HEK293T (cell line): Measurements from ENCODE around the gene DPP4.

ENCODE experiments used
- CTCF ChIA-PET: fragments of 350-600 bp; formaldehyde crosslinking; extraction: SDS; loops from one replicate; lab custom pipeline; 2021; ENCODE audit warnings: antibody characterized with exemption, inconsistent platforms; lab: Yijun Ruan, JAX
- POLR2A ChIA-PET: fragments of 350-600 bp; formaldehyde crosslinking; extraction: SDS; loops from one replicate; lab custom pipeline; 2020; ENCODE audit warnings: antibody characterized with exemption, inconsistent platforms; lab: Yijun Ruan, JAX
- DNase-seq: peaks from one replicate; pipeline ENCODE4 v3.0.0; 2012; ENCODE audit warnings: mixed read lengths; ENCODE audit errors: extremely low spot score
- ARNT ChIP-seq: fragments of 450-650 bp; IDR thresholded peaks from 2 replicates; pipeline ENCODE4 v1.6.1; 2017; ENCODE audit warnings: mild to moderate bottlenecking
- BHLHE40 ChIP-seq: fragments of 450-650 bp; IDR thresholded peaks from 2 replicates; pipeline ENCODE4 v1.6.1; 2016; ENCODE audit warnings: mild to moderate bottlenecking, moderate library complexity, borderline replicate concordance
- CTBP1 ChIP-seq: fragments of 450-650 bp; IDR thresholded peaks from 2 replicates; pipeline ENCODE4 v1.6.1; 2016; ENCODE audit warnings: borderline replicate concordance
- ELF4 ChIP-seq: fragments of 450-650 bp; IDR thresholded peaks from 2 replicates; pipeline ENCODE4 v1.6.1; 2017; ENCODE audit warnings: antibody characterized with exemption
- FOXA1 ChIP-seq: fragments of 450-650 bp; IDR thresholded peaks from 2 replicates; pipeline ENCODE4 v1.6.1; 2016; ENCODE audit warnings: mild to moderate bottlenecking
- FOXK2 ChIP-seq: fragments of 450-650 bp; IDR thresholded peaks from 2 replicates; pipeline ENCODE4 v1.6.1; 2016; ENCODE audit warnings: mild to moderate bottlenecking
- FOXM1 ChIP-seq: fragments of 450-650 bp; IDR thresholded peaks from 2 replicates; pipeline ENCODE4 v1.6.1; 2017; ENCODE audit warnings: mild to moderate bottlenecking, borderline replicate concordance
- HDGF ChIP-seq: fragments of 450-650 bp; IDR thresholded peaks from 2 replicates; pipeline ENCODE4 v1.6.1; 2017; ENCODE audit warnings: antibody characterized with exemption, borderline replicate concordance
- L3MBTL2 ChIP-seq: fragments of 450-650 bp; conservative IDR thresholded peaks from 2 replicates; pipeline ENCODE4 v1.6.1; 2016; ENCODE audit warnings: mild to moderate bottlenecking
- LEF1 ChIP-seq: fragments of 450-650 bp; IDR thresholded peaks from 2 replicates; pipeline ENCODE4 v1.6.1; 2017; ENCODE audit warnings: mild to moderate bottlenecking, borderline replicate concordance
- NFRKB ChIP-seq: fragments of 450-650 bp; IDR thresholded peaks from 2 replicates; pipeline ENCODE4 v1.6.1; 2016; ENCODE audit warnings: mild to moderate bottlenecking, moderate library complexity
- SP1 ChIP-seq: fragments of 450-650 bp; IDR thresholded peaks from 2 replicates; pipeline ENCODE4 v1.6.1; 2017
- SUZ12 ChIP-seq: fragments of 450-650 bp; IDR thresholded peaks from 2 replicates; pipeline ENCODE4 v1.6.1; 2016; ENCODE audit warnings: mild to moderate bottlenecking
- TARDBP ChIP-seq: fragments of 450-650 bp; IDR thresholded peaks from 2 replicates; pipeline ENCODE4 v1.6.1; 2016
- ZNF384 ChIP-seq: fragments of 450-650 bp; IDR thresholded peaks from 2 replicates; pipeline ENCODE4 v1.6.1; 2016
- TF ChIP-seq, protein P1 (sequence below): fragments of 450-650 bp; IDR thresholded peaks from 2 replicates; pipeline ENCODE4 v1.6.1; 2016

The DPP4 gene

DNA sequence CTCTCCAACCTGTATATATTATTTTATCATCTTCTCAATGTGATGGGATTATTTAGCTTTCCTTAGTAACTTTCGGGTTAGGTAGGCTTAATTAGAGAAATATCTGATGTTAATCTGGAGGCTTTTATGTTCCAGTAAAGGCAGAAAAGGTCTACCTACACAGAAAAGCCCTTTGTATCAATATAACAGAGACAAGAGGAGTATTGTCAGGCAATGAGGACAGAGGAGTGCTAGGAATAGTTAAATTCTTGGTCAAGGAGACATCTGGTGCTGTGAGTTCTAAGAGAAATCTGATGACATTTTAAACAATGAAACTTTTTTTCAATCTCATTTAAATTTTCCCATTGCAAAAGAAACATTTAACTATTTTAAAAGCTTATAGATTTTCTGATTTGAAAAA, 36.1 kb downstream of the DPP4 start:
- CTCF ChIA-PET = no interaction called here
- TF ChIP-seq CTBP1 = no peak
- TF ChIP-seq FOXM1 = no peak
- no peak for TF ChIP-seq BHLHE40
- no peak for TF ChIP-seq NFRKB
- TF ChIP-seq FOXA1 = no peak
- TF ChIP-seq HDGF = no peak
- TF ChIP-seq, protein P1, sequence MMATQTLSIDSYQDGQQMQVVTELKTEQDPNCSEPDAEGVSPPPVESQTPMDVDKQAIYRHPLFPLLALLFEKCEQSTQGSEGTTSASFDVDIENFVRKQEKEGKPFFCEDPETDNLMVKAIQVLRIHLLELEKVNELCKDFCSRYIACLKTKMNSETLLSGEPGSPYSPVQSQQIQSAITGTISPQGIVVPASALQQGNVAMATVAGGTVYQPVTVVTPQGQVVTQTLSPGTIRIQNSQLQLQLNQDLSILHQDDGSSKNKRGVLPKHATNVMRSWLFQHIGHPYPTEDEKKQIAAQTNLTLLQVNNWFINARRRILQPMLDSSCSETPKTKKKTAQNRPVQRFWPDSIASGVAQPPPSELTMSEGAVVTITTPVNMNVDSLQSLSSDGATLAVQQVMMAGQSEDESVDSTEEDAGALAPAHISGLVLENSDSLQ = no peak
- POLR2A ChIA-PET = no interaction called here
- no peak for DNase-seq

DNA sequence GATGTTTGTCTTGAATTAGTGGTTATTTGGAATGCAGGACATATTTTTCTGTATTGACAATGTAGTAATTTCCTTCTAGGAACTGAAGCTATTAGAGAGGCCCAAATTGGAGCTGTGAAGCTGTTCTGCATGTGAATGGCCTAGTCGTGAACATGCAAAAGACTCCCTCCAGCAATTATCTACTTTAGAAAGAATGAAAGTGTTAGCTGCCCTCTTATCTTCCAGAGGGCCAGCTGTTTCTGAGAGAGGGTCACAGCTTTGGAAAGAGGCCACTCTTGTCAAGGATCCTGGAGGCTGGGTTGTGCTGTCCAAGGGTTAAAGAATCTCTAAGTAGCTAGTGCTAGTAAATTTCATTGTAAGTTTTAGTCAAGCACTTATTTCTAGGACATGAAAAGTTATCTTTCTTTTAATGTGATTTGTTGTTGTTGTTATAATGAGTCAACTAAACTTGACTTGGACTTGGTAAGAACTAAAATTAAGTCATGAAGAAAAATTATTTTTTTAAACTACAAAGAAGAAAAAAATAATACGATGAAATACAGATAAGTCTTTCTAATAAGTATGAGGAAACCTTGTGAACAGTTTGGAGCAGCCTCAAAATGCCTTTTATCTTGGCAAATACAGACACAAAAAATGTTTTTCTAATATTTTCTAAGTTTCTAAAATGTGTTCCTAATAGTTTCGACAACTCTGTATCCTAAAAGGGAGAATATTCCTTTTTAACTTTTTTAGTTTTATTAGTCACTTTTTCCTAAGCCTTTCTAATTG, 36.8 kb downstream of the DPP4 start:
- no peak for DNase-seq
- TF ChIP-seq FOXK2 = no peak
- TF ChIP-seq ZNF384 = no peak
- no peak for TF ChIP-seq ARNT
- TF ChIP-seq SUZ12 = no peak
- TF ChIP-seq NFRKB = no peak
- no peak for TF ChIP-seq FOXA1
- no peak for TF ChIP-seq HDGF
- TF ChIP-seq LEF1 = no peak
- TF ChIP-seq SP1 = no peak
- no peak for TF ChIP-seq CTBP1
- no peak for TF ChIP-seq FOXM1
- no peak for TF ChIP-seq ELF4
- TF ChIP-seq, protein P1 = no peak
- no peak for TF ChIP-seq TARDBP
- TF ChIP-seq BHLHE40 = no peak
- CTCF ChIA-PET = no interaction called here
- POLR2A ChIA-PET = no interaction called here

DNA sequence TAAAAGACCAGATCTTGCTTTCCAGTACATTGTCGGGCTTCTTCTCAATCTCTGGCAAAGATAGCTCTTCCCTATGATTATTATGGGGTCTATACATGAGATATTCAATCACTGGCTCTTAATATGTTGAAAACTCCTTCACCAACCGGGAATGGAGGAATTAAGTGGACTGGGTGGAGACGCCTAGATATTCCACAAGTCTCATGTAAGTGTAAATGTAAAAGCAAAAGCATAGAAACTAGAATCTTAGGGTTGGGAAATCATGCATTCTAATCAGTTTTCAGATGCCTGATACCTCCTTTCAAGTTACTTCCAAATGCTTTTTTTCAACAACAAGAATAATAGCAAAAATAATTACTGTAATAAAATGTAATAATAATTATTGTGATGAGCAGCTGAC, 38.0 kb downstream of the DPP4 start:
- ChIA-PET CTCF (no interaction called here), POLR2A (no interaction called here)
- TF ChIP-seq NFRKB (no peak), ELF4 (no peak)

DNA sequence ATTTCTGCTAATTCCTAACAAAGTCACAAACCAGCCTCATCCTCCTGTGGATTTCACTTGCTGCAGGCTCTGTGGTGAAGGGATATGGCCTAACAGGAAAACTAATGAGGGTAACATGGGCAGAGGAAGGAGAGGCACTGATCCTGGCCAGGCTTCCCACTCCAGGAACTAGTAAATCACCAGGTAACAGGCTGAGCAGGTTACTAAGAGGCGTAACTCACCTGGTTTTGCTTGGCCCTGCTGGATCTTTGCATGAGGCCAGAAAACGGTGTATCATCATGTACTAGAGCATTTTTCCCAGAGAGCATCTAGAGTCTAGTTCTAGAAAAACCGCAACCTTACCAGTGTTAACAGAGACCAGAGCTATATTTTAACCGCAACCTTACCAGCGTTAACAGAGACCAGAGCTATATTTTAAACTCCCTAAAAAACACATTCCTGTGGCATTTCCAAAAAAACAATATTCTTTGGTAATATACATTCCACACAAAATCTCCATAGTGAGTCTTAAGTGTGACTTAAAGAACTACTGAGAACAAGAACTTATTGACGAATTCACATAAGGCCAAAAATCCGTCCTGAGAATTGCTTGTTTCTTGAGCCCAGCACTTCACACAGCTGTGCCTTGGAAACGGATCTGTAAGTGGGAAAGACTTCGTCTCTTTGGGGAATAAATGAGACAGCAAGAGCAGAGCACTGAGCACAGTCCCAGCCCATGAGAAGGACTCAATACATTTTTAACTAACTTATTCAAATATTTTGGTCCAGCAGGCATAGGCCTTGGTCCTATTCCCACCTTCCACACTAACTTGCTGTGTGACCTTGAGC, 43.4 kb downstream of the DPP4 start:
- no peak for DNase-seq
- no peak for TF ChIP-seq SP1
- TF ChIP-seq ZNF384 = no peak
- no peak for TF ChIP-seq BHLHE40
- TF ChIP-seq FOXM1 = no peak
- no peak for TF ChIP-seq ARNT
- no peak for TF ChIP-seq TARDBP
- no peak for TF ChIP-seq NFRKB
- no peak for TF ChIP-seq ELF4
- TF ChIP-seq SUZ12 = no peak
- no peak for TF ChIP-seq L3MBTL2
- TF ChIP-seq FOXA1 = no peak
- TF ChIP-seq HDGF = no peak
- TF ChIP-seq, protein P1 = no peak
- no peak for TF ChIP-seq LEF1
- no peak for TF ChIP-seq CTBP1
- TF ChIP-seq FOXK2 = no peak
- ChIA-PET POLR2A (no interaction called here), CTCF (no interaction called here)

More for the DNA sequence above, 38.0 kb downstream of the DPP4 start:
- DNase-seq = no peak

DNA sequence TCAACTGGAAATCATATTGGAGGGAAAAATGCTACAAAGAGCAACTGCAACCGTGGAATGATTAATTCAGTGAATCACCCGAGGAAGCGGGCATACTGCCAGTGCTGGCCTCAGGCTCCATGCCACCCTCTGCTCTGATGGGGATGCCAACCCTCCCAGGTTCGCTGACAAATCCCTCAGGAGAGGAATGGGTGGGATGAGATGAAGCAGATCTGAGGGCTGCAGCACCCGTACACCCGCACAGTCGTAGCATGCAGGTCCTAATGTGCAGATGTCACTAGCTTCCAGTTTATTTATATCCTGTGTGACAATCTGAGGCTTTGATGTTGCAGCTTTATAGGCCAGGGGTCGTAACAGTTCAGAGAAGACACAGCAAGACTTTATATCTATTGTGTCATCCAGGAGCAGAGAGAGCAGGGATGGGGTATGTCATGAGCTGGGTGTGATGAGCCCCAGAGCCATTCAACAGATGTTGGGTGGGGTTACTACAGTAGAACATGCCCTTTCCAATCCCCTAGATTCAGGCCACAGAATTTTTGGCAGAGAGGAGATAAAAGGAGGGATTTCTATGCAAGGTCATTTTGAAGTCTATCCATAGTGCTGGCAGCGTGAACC, 44.6 kb downstream of the DPP4 start:
- ChIA-PET POLR2A (no interaction called here), CTCF (no interaction called here)
- no peak for DNase-seq
- no peak for TF ChIP-seq L3MBTL2
- no peak for TF ChIP-seq ELF4
- no peak for TF ChIP-seq ARNT

DNA sequence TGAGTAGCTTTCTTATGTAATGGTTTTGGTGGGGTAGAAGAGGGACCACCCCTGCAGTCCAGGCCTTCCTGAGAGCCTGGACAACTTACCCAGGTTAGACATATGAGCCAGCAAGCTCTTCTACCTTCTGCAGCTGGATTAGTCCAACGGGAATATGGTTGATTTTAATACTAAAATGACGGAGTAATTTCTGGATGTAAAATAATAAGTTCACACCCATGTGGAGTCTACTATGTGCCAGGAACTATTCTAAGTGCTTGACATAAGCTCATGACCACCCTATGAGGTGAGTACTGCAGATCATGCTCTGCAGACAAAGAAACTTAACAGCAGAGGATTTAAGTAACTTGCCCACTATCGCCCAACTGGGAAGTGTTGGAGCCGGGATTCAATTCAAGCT, 45.5 kb downstream of the DPP4 start:
- no peak for DNase-seq
- TF ChIP-seq ZNF384 (no peak), HDGF (no peak), LEF1 (no peak), ELF4 (no peak), TARDBP (no peak), ARNT (no peak), BHLHE40 (no peak), CTBP1 (no peak), SUZ12 (no peak)
- POLR2A ChIA-PET = no interaction called here
- CTCF ChIA-PET = no interaction called here
